ENCODE measurements around the gene NANOS1.

- TF ChIP-seq, protein P1, sequence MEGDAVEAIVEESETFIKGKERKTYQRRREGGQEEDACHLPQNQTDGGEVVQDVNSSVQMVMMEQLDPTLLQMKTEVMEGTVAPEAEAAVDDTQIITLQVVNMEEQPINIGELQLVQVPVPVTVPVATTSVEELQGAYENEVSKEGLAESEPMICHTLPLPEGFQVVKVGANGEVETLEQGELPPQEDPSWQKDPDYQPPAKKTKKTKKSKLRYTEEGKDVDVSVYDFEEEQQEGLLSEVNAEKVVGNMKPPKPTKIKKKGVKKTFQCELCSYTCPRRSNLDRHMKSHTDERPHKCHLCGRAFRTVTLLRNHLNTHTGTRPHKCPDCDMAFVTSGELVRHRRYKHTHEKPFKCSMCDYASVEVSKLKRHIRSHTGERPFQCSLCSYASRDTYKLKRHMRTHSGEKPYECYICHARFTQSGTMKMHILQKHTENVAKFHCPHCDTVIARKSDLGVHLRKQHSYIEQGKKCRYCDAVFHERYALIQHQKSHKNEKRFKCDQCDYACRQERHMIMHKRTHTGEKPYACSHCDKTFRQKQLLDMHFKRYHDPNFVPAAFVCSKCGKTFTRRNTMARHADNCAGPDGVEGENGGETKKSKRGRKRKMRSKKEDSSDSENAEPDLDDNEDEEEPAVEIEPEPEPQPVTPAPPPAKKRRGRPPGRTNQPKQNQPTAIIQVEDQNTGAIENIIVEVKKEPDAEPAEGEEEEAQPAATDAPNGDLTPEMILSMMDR (IDR thresholded peaks at IDR 0.05): no peak
- no peak for TF ChIP-seq NPAS2 (CRISPR knock-in tag; IDR thresholded peaks at IDR 0.05; ENCODE audit: borderline replicate concordance)
- TF ChIP-seq PHF8 (IDR thresholded peaks at IDR 0.05; ENCODE audit: borderline replicate concordance, low read depth): no peak
- TF ChIP-seq KDM5A (IDR thresholded peaks at IDR 0.05): no peak
- TF ChIP-seq CEBPB (IDR thresholded peaks at IDR 0.05): no peak
- no peak for TF ChIP-seq CHD2 (IDR thresholded peaks at IDR 0.05; ENCODE audit: low read length, partially characterized antibody)
- no peak for TF ChIP-seq POLR2A (IDR thresholded peaks at IDR 0.05; ENCODE audit: low read length)
- no peak for TF ChIP-seq KDM1A (IDR thresholded peaks at IDR 0.05; ENCODE audit: low read depth)
These were observed 4.2 kb upstream of the NANOS1 start for GRCh38 chr10:119025336-119025735.

All from A549 (cell line).